Neural cell (in vitro differentiated cells): ENCODE measurements around the gene CLBA1. TPM values are rescaled to one million over a fixed set of nuclear protein-coding genes. Genes with fewer than 3 reads are reported as not detected.

Experiments used
- H2AFZ ChIP-seq: fragments of 200-600, 300-800 bp; sonication (generic), shearing (Covaris generic); 2 replicates; pipeline ENCODE4 v1.6.0; 2014; ENCODE audit warnings: low read depth, mild to moderate bottlenecking, antibody characterized with exemption, low read length, moderate library complexity
- H3F3A ChIP-seq: fragments of 200-600 bp; shearing (Covaris generic); 2 replicates; pipeline ENCODE4 v1.6.1; 2016; ENCODE audit warnings: mild to moderate bottlenecking, moderate library complexity, mixed read lengths, antibody characterized with exemption, low read length; ENCODE audit not compliant: insufficient read depth, poor library complexity, severe bottlenecking
- H3K27ac ChIP-seq: fragments of 200-600, 300-800 bp; sonication (generic), shearing (Covaris generic); 2 replicates; pipeline ENCODE4 v1.5.1; 2014; ENCODE audit warnings: mild to moderate bottlenecking, low read length, moderate library complexity
- H3K27me3 ChIP-seq: fragments of 300-800, 200-600 bp; sonication (generic), shearing (Covaris generic); 2 replicates; pipeline ENCODE4 v1.6.0; 2014; ENCODE audit warnings: mild to moderate bottlenecking, low read depth, low read length, moderate library complexity; ENCODE audit not compliant: insufficient read depth
- H3K36me3 ChIP-seq: fragments of 300-800, 200-600 bp; sonication (generic), shearing (Covaris generic); 2 replicates; pipeline ENCODE4 v1.5.1; 2014; ENCODE audit warnings: mild to moderate bottlenecking, antibody characterized with exemption, low read length, moderate library complexity; ENCODE audit not compliant: insufficient read depth
- H3K4me2 ChIP-seq: fragments of 300-800, 200-600 bp; sonication (generic), shearing (Covaris generic); 2 replicates; pipeline ENCODE4 v1.6.0; 2014; ENCODE audit warnings: mild to moderate bottlenecking, low read length
- H3K4me3 ChIP-seq: fragments of 300-800, 200-600 bp; sonication (generic), shearing (Covaris generic); 2 replicates; pipeline ENCODE4 v1.5.1; 2014; ENCODE audit warnings: mild to moderate bottlenecking, low read length, moderate library complexity
- H3K79me2 ChIP-seq: fragments of 200-600 bp; shearing (Covaris generic); replicated peaks from 2 replicates; pipeline ENCODE4 v1.6.0; 2014; ENCODE audit warnings: mild to moderate bottlenecking, low read length, moderate library complexity; ENCODE audit not compliant: insufficient read depth
- H3K9ac ChIP-seq: fragments of 300-800, 200-600 bp; sonication (generic), shearing (Covaris generic); 2 replicates; pipeline ENCODE4 v1.6.1; 2016; ENCODE audit warnings: mild to moderate bottlenecking, low read length, mixed read lengths
- H3K9me2 ChIP-seq: fragments of 200-600 bp; shearing (Covaris generic); 2 replicates; pipeline ENCODE4 v1.6.1; 2016; ENCODE audit warnings: mild to moderate bottlenecking, low read length, mixed read lengths; ENCODE audit not compliant: insufficient read depth
- H3K9me3 ChIP-seq: fragments of 200-600, 300-800 bp; sonication (generic), shearing (Covaris generic); 2 replicates; pipeline ENCODE4 v1.6.1; 2016; ENCODE audit warnings: mild to moderate bottlenecking, mixed run types, low read length, moderate library complexity, mixed read lengths
- H4K20me1 ChIP-seq: fragments of 200-600 bp; shearing (Covaris generic); 2 replicates; pipeline ENCODE4 v1.6.1; 2016; ENCODE audit warnings: mild to moderate bottlenecking, mixed run types; ENCODE audit not compliant: insufficient read depth
- CTCF ChIP-seq: fragments of 450-650 bp; IDR thresholded peaks from 2 replicates; pipeline ENCODE4 v1.5.1; 2014; ENCODE audit warnings: antibody characterized with exemption, mild to moderate bottlenecking, moderate library complexity; ENCODE audit not compliant: poor library complexity, severe bottlenecking
- EP300 ChIP-seq: fragments of 450-650 bp; conservative IDR thresholded peaks from 2 replicates; pipeline ENCODE4 v1.6.1; 2014; ENCODE audit warnings: antibody characterized with exemption, mild to moderate bottlenecking, moderate library complexity; ENCODE audit not compliant: poor library complexity, severe bottlenecking
- EZH2 ChIP-seq: fragments of 200-600, 300-800 bp; shearing (Covaris generic), sonication (generic); IDR thresholded peaks from 2 replicates; pipeline ENCODE4 v1.6.1; 2014; ENCODE audit warnings: antibody characterized with exemption, low read length, borderline replicate concordance, mild to moderate bottlenecking; ENCODE audit not compliant: insufficient read depth, poor library complexity, severe bottlenecking
- MXI1 ChIP-seq: fragments of 450-650 bp; conservative IDR thresholded peaks from 2 replicates; pipeline ENCODE4 v1.6.1; 2014; ENCODE audit warnings: antibody characterized with exemption, mild to moderate bottlenecking; ENCODE audit not compliant: poor library complexity, severe bottlenecking
- POLR2AphosphoS5 ChIP-seq: IDR thresholded peaks from 2 replicates; pipeline ENCODE4 v1.6.1; 2012
- RAD21 ChIP-seq: fragments of 450-650 bp; conservative IDR thresholded peaks from 2 replicates; pipeline ENCODE4 v1.6.1; 2014; ENCODE audit warnings: antibody characterized with exemption, mild to moderate bottlenecking, moderate library complexity
- REST ChIP-seq: IDR thresholded peaks from 2 replicates; pipeline ENCODE4 v1.6.1; 2012; ENCODE audit warnings: borderline replicate concordance
- SMC3 ChIP-seq: fragments of 450-650 bp; conservative IDR thresholded peaks from 2 replicates; pipeline ENCODE4 v1.6.1; 2014; ENCODE audit warnings: antibody characterized with exemption, mild to moderate bottlenecking, moderate library complexity; ENCODE audit not compliant: poor library complexity
- TAF1 ChIP-seq: IDR thresholded peaks from 2 replicates; pipeline ENCODE4 v1.6.1; 2012; ENCODE audit warnings: low read depth
- polyA plus RNA-seq: library from polyadenylated mRNA; depleted of rRNA; stranded (reverse); fragments of >200 nt; gene quantifications from 2 replicates; pipeline ENCODE4 v1.2.3, GENCODE V29; 2014

The CLBA1 gene
- polyA plus RNA-seq, 1 donor from 2014 or later: 27.8 TPM

GRCh38 chr14:104993808-104994591 is 8.4 kb downstream of the CLBA1 start:
- H3K36me3 ChIP-seq: no peaks in the 10 kb centered on the region
- no peak overlapping the region for H3K27ac ChIP-seq
- H3K9me3 ChIP-seq: no peaks in the 10 kb centered on the region
- no peak overlapping the region for H3K9ac ChIP-seq
- no peaks in the 10 kb centered on the region for H3F3A ChIP-seq
- H3K27me3 ChIP-seq: no peaks in the 10 kb centered on the region
- H3K9me2 ChIP-seq: no peaks in the 10 kb centered on the region
- TF ChIP-seq POLR2AphosphoS5 (no peak), EZH2 (no peak), EP300 (no peak), TAF1 (no peak), REST (no peak)
- H3K79me2 ChIP-seq: no peaks in the 10 kb centered on the region
- no peak overlapping the region for H3K4me3 ChIP-seq
- no peaks in the 10 kb centered on the region for H4K20me1 ChIP-seq
- no peak overlapping the region for H2AFZ ChIP-seq
- no peak overlapping the region for H3K4me2 ChIP-seq

- no peaks in the 10 kb centered on the region for H4K20me1 ChIP-seq
- H3K9me2 ChIP-seq: no peaks in the 10 kb centered on the region
- no peak overlapping the region for H2AFZ ChIP-seq
- H3K4me3 ChIP-seq: no peak overlapping the region
- no peak overlapping the region for H3K9ac ChIP-seq
- no peak overlapping the region for H3K4me2 ChIP-seq
- H3K27me3 ChIP-seq: no peaks in the 10 kb centered on the region
- no peak overlapping the region for H3K27ac ChIP-seq
- no peaks in the 10 kb centered on the region for H3K9me3 ChIP-seq
- no peaks in the 10 kb centered on the region for H3K79me2 ChIP-seq
- H3K36me3 ChIP-seq: no peaks in the 10 kb centered on the region
- TF ChIP-seq EZH2: no peak
- TF ChIP-seq POLR2AphosphoS5: no peak
- TF ChIP-seq RAD21: no peak
- TF ChIP-seq TAF1: no peak
- no peak for TF ChIP-seq REST
- no peak for TF ChIP-seq SMC3
- no peak for TF ChIP-seq CTCF
- no peak for TF ChIP-seq MXI1
- no peak for TF ChIP-seq EP300
- no peaks in the 10 kb centered on the region for H3F3A ChIP-seq
These were observed 9.4 kb downstream of the CLBA1 start for GRCh38 chr14:104994978-104995377.
